Natural killer cell (primary cell): ENCODE data around the gene PAOX. TPM values are rescaled to one million over a fixed set of nuclear protein-coding genes. Genes with fewer than 3 reads are reported as not detected.
A peak's percentile ranks its signal among the peaks of the same experiment; 100 is the strongest.

Source experiments
- ATAC-seq, 3 donors: fragments of 150-1000 bp in 2 of 3; fragments of 200-7000 bp in 1 of 3; cut with Tn5 transposase; 1 replicate in 1 of 3; 2 replicates in 2 of 3; pipeline ENCODE4 v1.10.0; 2021; ENCODE audit warnings: mild to moderate bottlenecking in 2 of 3, moderate library complexity in 2 of 3
- DNase-seq, 2 donors: peaks; one replicate each; pipeline versions ENCODE4 v3.0.0 to v3.0.0-alpha.2; 2013 to 2021; ENCODE audit warnings: mixed read lengths in 1 of 2
- H3K27ac ChIP-seq: one replicate; pipeline ENCODE4 v1.5.1; 2013; ENCODE audit warnings: mild to moderate bottlenecking, low read length
- H3K27me3 ChIP-seq: one replicate; pipeline ENCODE4 v1.6.1; 2013; ENCODE audit warnings: low read length; ENCODE audit not compliant: control insufficient read depth, insufficient read depth
- H3K36me3 ChIP-seq: one replicate; pipeline ENCODE4 v1.6.1; 2013; ENCODE audit warnings: low read length; ENCODE audit not compliant: control insufficient read depth, insufficient read depth
- H3K4me1 ChIP-seq: one replicate; pipeline ENCODE4 v1.6.1; 2013; ENCODE audit warnings: low read length; ENCODE audit not compliant: control insufficient read depth, insufficient read depth
- H3K4me3 ChIP-seq: one replicate; pipeline ENCODE4 v1.5.1; 2013; ENCODE audit warnings: low read length
- H3K9me3 ChIP-seq: one replicate; pipeline ENCODE4 v1.6.1; 2013; ENCODE audit warnings: low read length; ENCODE audit not compliant: control insufficient read depth, insufficient read depth
- H3K27ac Mint-ChIP-seq, 2 donors: one replicate each; pipeline ENCODE4 v1.8.0; 2022; ENCODE audit warnings: mild to moderate bottlenecking in 2 of 2, mixed read lengths in 2 of 2, moderate library complexity in 1 of 2
- H3K27me3 Mint-ChIP-seq, 2 donors: one replicate each; pipeline ENCODE4 v1.8.0; 2022; ENCODE audit warnings: low read depth in 2 of 2, mixed read lengths in 2 of 2
- H3K36me3 Mint-ChIP-seq: one replicate; pipeline ENCODE4 v1.8.0; 2022; ENCODE audit warnings: mixed read lengths
- H3K4me1 Mint-ChIP-seq, 2 donors: one replicate each; pipeline ENCODE4 v1.8.0; 2022; ENCODE audit warnings: mixed read lengths in 2 of 2
- H3K4me3 Mint-ChIP-seq: one replicate; pipeline ENCODE4 v1.8.0; 2022; ENCODE audit warnings: mild to moderate bottlenecking, moderate library complexity, mixed read lengths
- H3K9me3 Mint-ChIP-seq, 2 donors: one replicate each; pipeline ENCODE4 v1.8.0; 2022; ENCODE audit warnings: mixed read lengths in 2 of 2
- WGBS: methylation state at CpG from one replicate; pipeline ENCODE4 v1.1.7; 2013; ENCODE audit warnings: missing lambda C conversion rate; ENCODE audit not compliant: insufficient coverage; 5-methylcytosine and 5-hydroxymethylcytosine counted together
- intact Hi-C: fragments of 100-400 bp; cut with micrococcal nuclease; formaldehyde crosslinking; loops from one replicate; pipeline ENCODE4 v1.14.2; 2022
- total RNA-seq, 4 donors: library from RNA; stranded (reverse); fragments of 120-200 nt in 1 of 4; gene quantifications; one replicate each; pipeline versions ENCODE4 v1.2.3 to v1.2.4, GENCODE V29; 2013 to 2022
- TF ChIP-seq, protein P1 (sequence below): fragments of 200-600 bp; IDR thresholded peaks from one replicate; pipeline ENCODE4 v1.8.0; 2022; ENCODE audit warnings: antibody characterized with exemption

Gene PAOX
- total RNA-seq, 3 donors from 2014 or later (not counting 1 experiment from before 2014, with no cell fraction given), result 4.2 to 5.8 (median 5.5) TPM

DNA sequence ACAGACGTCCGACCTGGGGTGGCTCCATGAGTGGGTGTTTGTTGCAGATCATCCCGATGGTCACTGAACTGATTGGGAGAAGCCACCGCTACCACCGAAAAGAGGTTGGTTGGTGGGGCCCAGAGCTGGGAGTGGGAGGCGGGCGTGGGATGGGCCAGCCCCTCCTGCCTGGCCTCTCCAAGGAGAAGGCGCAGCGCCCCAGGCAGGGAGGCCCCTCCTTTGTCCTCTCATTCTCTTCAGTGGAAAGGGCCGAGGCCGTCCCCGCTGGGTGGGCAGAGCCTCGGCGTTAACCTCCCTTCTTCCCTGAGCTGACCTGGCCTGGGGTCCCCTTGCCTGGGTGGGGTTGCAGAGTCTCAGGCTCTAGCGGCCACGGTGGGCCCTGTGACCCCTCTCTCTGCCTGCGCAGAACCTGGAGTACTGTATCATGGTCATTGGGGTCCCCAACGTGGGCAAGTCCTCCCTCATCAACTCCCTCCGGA, 20.1 kb downstream of the PAOX start:
- Mint-ChIP-seq H3K27me3 (no peaks in the 10 kb centered on the region), H3K9me3 (no peaks in the 10 kb centered on the region), H3K36me3 (no peaks in the 10 kb centered on the region), H3K4me1 (peaks cover 38 to 46% of the 10 kb centered on the region in 2 donors), H3K4me3 (no peak overlapping the region), H3K27ac (no peak overlapping the region)
- DNase-seq (no peak), ATAC-seq (no peak)
- Histone ChIP-seq H3K4me1 (peaks cover 34% of the 10 kb centered on the region), H3K27me3 (no peaks in the 10 kb centered on the region), H3K4me3 (no peak overlapping the region), H3K27ac (no peak overlapping the region), H3K36me3 (peaks cover 28% of the 10 kb centered on the region), H3K9me3 (no peaks in the 10 kb centered on the region)
- 97% methylated on average over 19 of the region's 19 CpGs for WGBS
- TF ChIP-seq, protein P1, sequence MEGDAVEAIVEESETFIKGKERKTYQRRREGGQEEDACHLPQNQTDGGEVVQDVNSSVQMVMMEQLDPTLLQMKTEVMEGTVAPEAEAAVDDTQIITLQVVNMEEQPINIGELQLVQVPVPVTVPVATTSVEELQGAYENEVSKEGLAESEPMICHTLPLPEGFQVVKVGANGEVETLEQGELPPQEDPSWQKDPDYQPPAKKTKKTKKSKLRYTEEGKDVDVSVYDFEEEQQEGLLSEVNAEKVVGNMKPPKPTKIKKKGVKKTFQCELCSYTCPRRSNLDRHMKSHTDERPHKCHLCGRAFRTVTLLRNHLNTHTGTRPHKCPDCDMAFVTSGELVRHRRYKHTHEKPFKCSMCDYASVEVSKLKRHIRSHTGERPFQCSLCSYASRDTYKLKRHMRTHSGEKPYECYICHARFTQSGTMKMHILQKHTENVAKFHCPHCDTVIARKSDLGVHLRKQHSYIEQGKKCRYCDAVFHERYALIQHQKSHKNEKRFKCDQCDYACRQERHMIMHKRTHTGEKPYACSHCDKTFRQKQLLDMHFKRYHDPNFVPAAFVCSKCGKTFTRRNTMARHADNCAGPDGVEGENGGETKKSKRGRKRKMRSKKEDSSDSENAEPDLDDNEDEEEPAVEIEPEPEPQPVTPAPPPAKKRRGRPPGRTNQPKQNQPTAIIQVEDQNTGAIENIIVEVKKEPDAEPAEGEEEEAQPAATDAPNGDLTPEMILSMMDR, result no peak
- intact Hi-C loops, result no loop called here

DNA sequence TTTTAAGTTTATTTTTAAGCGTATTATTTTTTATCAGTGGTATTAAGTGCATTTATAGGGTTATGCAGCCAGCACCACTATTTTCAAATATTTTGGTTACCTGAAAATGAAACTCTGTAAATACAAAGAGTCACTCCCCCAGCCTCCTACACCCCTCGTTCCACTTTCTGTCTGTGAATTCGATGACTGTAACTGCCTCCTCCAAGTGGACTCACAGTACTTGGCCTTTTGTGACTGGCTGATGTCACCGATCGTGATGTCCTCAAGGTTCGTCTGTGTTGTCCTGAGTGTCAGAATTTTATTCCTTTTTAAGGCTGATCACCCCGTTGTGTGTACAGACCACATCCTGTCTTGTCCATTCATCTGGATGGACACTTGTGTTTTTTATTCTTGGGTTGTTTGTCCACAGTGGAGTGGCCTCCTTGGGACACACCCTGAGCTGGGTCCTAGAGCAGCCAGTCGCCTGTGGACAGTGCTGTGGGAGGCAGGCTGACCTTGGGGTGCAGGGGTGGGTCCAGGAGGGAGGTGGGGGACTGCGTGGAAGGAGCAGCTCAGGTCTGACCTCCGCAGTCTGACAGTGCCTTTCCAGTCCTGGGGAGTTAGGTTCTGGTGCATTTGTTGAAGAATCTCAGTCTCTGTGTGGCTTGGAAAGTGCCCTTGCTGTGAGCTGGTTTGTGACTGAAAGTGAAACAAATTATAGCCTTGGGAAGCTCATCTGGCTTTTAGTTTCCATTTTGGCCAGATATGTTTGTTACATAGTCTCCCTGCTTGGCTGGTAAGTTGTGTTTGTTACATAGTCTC, 21.8 kb downstream of the PAOX start:
- Histone ChIP-seq H3K9me3 (no peaks in the 10 kb centered on the region), H3K27me3 (no peaks in the 10 kb centered on the region), H3K4me3 (no peak overlapping the region), H3K4me1 (peaks cover 21% of the 10 kb centered on the region), H3K36me3 (peaks cover 28% of the 10 kb centered on the region), H3K27ac (peak overlapping the region; percentile 56)
- Mint-ChIP-seq H3K4me3 (peak overlapping the region; percentile 43), H3K4me1 (peaks cover 37 to 47% of the 10 kb centered on the region in 2 donors), H3K27ac (peak overlapping the region; percentile 77 to 84), H3K36me3 (peaks cover 13% of the 10 kb centered on the region), H3K9me3 (no peaks in the 10 kb centered on the region), H3K27me3 (no peaks in the 10 kb centered on the region)
- TF ChIP-seq, protein P1, result no peak
- intact Hi-C loops, result no loop called here
- ATAC-seq (peak; percentile 72 to 89 (median 77)), DNase-seq (peak in 1 of 2 donors; percentile 24)
- 55% methylated on average over 9 of the region's 10 CpGs for WGBS

DNA sequence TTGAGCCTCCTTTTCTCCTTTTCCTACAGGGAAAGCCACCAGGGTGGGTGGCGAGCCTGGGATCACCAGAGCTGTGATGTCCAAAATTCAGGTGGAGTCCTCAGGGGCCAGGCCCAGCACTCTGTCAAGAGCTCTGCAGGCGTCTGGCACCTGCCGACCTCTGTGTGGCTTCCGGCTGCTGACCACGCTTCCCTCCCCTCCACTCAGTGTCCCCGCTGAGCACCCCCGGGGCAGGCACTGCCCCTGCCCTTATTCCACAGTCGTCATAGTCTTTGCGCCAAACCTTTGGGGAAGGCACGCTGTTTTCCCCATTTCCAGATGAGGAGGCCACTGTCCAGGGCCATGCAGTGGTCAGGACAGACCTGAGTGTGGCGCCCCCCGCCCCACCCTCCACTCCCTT, 22.4 kb downstream of the PAOX start:
- ATAC-seq (peak; percentile 8 to 43 (median 33)), DNase-seq (no peak)
- Histone ChIP-seq H3K4me1 (peaks cover 21% of the 10 kb centered on the region), H3K9me3 (no peaks in the 10 kb centered on the region), H3K36me3 (peaks cover 28% of the 10 kb centered on the region), H3K4me3 (no peak overlapping the region), H3K27ac (peak overlapping the region; percentile 56), H3K27me3 (no peaks in the 10 kb centered on the region)
- Mint-ChIP-seq H3K9me3 (no peaks in the 10 kb centered on the region), H3K4me1 (peaks cover 41 to 51% of the 10 kb centered on the region in 2 donors), H3K27me3 (no peaks in the 10 kb centered on the region), H3K36me3 (peaks cover 17% of the 10 kb centered on the region), H3K4me3 (peak overlapping the region; percentile 43), H3K27ac (peak overlapping the region; percentile 77 to 84)
- TF ChIP-seq, protein P1, result no peak
- 75% methylated on average over 12 of the region's 12 CpGs for WGBS
- intact Hi-C loops, result no loop called here
